HG03045 (cell line): ENCODE data around the gene ATP6V0A1.

Experiments used
- ATAC-seq: cut with Tn5 transposase; IDR thresholded peaks from one replicate; pipeline ENCODE4 v1.9.1; 2021; ENCODE audit warnings: mild to moderate bottlenecking, moderate library complexity; ENCODE audit not compliant: unreplicated experiment

The ATP6V0A1 gene

GRCh38 chr17:42518046-42518754, 59.5 kb downstream of the ATP6V0A1 start:
- ATAC-seq: no peak

DNA sequence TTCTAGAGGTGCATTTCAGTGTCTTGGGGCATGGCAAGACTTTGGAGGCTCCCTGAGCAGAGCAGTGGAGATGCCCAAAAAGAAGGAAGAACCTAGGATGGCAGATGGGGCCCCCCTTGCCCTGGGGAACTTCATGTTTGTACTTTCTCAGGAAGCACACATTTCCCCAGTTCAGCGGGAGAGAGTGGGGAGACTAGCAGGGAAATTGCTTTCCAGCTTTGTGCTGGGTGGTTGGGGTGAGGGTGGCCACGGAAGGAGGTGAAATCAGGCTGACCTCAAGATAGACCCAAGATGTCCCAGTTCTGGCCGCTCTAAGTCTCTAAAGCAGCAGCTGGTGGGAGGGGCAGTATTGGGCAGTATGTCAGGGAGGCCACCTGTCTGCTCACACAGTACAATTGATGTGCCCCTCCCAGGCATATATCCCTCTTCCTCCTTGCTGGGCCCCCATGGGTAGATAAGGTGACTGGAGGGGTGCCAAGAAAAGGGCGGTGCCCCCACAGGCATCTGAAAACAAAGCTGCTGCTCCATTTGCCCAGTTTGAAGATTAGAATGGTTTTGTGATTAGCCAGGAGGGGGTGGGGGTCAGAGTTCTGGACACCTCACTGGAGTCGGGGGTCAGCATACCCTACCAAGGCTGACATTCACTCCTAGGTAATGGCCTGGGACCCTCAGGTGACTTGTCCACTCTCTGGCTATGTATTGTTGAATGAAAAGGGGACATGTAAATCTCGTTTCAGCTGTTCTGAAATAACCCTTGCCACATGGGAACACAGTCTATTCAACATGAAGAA, 60.3 kb downstream of the ATP6V0A1 start:
- ATAC-seq: no peak

DNA sequence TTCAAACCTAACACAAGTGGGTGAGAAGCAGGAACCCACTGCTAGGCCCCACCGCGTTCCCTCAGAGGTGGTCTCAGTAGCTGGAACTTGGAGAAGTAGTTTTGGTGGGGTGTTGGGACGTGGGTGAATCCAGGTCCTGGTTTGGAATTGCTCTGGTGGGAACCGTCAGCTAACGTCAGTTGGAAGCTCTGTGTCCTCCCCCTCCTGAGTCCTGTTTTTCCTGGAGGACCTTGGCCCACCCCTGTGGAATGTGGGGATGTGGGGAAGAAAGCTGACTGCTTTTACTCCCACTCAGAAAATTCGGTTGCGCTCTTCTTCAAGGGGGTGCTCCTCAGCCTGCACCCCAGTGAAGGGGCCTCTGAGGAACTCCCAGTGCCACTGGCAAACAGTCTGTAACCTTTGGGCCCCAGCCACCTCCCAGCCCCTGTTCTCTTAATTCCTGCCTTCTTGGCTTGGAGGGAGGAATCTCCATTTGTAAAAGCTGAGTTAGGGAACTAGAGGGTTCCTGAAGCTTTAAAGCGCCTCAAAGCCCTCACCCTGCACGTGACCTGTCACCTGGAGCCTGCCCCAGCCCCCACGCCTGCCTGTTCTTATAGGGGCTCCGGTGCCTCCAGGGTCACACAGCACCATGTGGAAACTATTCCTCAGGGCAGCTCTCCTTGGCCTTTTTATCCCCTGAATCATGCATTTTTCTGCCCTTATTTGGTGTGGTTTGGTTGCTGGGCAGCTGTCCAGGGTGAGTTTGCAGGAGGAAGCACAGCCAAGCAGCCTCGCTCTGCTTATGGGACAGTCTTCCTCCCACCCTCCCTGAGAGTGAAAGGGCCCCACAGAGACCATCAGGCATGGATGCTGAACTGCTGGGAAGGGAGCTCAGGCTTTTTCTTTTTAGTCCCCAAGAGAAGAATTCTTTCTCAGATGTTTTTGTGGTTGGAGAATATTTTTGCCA, 61.1 kb downstream of the ATP6V0A1 start:
- ATAC-seq: no peak

- ATAC-seq: no peak
Observed at GRCh38 chr17:42520540-42520951, 61.9 kb downstream of the ATP6V0A1 start.

DNA sequence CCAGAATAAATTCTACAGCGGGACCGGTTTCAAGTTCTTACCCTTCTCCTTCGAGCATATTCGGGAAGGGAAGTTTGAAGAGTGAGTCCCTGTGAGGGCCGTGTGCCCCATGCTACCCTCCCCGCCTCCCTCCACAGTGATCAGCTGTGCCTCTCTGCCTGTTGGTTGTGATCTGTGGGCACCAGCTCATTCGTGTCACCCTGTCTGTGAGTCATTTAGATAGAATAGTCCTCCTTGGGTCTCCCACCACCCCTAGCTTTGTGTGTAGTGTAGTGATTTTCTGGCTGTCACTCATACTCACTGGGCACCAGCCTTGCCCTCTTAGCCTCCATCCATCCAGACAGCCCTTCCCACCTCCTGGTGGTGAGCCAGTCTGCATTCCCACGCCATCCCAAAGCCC, 62.4 kb downstream of the ATP6V0A1 start:
- ATAC-seq: no peak

- no peak for ATAC-seq
Observed at GRCh38 chr17:42521666-42522262, 63.1 kb downstream of the ATP6V0A1 start.

DNA sequence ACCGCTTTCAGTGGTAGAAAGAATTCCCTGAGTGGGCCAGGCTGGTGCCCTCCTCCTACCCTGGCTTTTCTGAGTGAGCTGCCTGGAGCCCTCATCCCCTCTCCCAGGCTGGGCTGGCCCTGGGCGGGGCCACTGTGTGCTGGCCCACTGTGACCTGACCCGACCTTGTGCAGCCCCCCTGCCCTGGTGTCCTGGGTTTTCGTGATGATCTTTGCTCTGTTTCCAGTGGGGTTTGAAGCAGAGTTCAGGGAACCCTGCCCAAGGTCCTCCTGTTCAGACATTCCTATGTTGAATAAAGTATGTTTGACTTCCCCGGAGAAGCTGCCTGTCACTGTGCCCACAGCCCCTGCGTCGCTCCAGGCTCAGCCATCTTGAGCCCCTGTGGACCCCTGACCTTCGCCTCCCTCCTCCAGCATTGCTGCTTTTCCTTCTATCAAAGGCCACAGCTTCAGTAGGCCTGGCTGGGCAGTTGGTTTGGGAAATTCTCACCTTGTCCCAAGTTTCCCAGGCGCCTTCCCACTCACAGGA, 63.6 kb downstream of the ATP6V0A1 start:
- no peak for ATAC-seq

DNA sequence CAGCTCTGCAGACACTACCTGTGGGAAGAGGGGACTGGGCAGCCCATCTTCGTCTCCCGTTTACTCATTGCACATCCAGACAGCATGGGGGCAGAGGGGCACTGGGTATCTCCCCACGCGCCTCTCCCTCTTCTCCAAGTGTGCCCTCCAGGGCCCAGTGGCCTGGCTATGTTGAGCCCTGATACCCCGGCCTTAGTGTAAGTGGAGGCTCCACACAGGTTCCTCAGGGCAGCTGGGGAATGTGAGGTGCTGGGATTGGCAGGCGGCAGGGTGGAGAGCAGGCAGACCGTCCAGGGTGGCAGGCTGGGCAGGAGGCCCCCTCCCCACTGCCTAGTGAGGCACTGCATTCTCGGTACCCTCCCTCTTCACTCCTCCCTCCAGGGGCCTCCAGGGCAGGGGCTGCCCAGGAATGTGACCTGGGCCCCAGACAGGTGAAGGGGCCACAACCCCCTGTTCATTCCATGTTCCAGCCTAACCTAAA, 64.2 kb downstream of the ATP6V0A1 start:
- ATAC-seq: no peak

GRCh38 chr17:42525221-42525620, 66.5 kb downstream of the ATP6V0A1 start:
- no peak for ATAC-seq

GRCh38 chr17:42526031-42526444, 67.4 kb downstream of the ATP6V0A1 start:
- ATAC-seq: no peak

GRCh38 chr17:42527932-42528331, 69.3 kb downstream of the ATP6V0A1 start:
- no peak for ATAC-seq

DNA sequence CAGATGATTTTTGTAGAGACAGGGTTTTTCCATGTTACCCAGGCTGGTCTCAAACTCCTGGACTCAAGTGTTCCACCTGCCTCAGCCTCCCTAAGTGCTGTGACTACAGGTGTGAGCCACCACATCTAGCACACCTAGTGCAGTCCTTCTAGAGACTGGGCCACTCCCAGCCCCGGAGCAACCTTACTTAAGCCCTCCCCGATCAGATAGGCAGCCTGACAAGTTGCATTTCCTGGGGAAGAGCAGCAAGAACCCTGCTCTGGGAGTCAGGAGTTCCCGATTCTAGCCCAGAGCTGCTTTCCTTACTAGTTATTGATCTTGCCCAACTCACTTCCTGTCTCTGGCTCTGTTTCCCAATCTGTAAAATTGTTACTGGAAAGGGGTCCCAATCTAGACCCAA, 70.4 kb downstream of the ATP6V0A1 start:
- ATAC-seq: no peak

DNA sequence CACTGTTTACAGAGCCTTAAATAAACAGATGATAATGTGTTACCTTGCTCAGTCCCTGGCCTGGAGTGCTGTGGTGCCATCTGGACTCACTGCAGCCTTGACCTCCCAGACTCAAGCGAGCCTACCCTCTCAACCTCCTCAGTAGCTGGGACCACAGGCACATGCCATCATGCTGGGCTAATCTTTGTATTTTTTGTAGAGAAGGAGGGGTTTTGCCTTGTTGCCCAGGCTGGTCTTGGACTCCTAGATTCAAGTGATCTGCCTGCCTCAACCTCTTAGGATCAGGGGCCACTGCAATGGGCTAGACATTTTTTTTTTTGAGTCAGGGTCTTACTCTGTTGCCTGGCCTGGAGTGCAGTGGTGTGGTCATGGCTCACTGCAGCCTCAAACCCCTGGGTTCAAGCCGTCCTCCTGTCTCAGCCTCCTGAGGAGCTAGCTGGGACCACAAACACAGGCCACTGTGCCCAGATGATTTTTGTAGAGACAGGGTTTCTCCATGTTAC, 72.3 kb downstream of the ATP6V0A1 start:
- no peak for ATAC-seq

DNA sequence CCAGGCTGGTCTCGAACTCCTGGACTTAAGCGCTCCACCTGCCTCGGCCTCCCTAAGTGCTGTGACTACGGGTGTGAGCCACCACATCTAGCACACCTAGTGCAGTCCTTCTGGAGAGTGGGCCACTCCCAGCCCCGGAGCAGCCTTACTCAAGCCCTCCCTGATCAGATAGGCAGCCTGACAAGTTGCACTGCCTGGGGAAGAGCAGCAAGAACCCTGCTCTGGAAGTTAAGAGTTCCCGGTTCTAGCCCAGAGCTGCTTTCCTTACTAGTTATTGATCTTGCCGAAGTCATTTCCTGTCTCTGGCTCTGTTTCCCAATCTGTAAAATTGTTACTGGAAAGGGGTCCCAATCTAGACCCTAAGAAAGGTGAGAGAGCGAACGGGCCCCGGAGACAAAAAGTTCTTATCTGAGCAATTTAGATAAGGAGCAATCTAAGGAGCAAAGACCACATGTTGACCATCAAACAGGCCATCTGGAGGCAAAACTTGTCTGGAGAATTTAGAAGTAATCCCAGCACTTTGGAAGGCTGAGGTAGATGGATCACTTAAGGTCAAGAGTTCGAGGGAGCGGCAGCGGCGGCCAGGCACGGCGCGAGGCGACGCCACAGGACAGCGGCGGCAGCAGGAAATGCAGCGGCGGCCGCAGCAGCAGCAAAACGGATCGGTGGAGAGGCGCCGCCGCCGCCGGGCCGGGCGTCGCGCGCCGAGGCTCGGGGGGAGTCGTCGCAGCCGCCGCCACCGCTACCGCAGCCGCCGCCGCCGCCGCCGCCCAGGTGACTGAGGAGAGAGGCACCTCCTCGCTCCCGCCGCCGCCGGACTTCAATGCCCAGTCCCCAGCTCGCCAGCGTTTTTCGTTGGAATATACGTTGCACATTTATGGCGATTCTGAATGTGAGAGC, 73.0 kb downstream of the ATP6V0A1 start:
- no peak for ATAC-seq

DNA sequence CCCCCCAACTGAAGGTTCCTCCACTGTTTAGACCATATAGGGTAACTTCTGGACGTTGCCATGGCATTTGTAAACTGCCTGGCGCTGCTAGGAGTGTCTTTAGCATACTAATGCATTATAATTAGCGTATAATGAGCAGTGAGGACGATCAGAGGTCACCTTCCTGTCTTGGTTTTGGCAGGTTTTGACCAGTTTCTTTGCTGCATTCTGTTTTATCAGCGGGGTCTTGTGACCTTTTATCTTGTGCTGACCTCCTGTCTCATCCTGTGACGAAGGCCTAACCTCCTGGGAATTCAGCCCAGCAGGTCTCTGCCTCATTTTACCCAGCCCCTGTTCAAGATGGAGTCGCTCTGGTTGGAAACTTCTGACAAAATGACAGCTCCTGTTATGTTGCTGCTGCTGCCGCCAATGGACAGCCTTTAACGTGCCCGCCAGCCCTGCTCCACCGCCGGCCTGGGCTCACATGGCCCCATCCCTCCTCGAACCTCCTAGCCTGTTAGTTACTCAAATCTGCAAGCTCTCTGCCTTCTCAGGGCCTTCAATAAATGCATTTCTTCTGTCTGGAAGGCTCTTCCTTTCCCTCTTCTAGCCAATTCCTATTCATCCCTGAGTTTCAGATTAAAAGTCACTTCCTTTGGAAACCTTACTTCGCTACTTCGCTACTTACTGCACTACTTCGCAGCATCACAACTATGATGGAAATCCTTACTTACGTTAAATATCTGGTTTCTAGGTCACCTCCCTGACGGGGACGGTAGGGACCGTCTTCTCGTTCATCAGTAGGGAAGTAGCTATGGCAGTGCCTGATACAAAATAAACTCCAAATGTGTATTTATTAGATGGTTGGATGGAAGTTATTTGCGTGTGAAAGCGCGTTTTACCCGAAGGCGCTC, 76.7 kb downstream of the ATP6V0A1 start:
- ATAC-seq: no peak

- ATAC-seq: peak; percentile 89
Observed at GRCh38 chr17:42536048-42536371, 77.3 kb downstream of the ATP6V0A1 start, which contains the start of gene NAGLU. TSS of gene NAGLU (plus strand) at chr17:42536241. CDS start at chr17:42536273, 32 bp downstream.

DNA sequence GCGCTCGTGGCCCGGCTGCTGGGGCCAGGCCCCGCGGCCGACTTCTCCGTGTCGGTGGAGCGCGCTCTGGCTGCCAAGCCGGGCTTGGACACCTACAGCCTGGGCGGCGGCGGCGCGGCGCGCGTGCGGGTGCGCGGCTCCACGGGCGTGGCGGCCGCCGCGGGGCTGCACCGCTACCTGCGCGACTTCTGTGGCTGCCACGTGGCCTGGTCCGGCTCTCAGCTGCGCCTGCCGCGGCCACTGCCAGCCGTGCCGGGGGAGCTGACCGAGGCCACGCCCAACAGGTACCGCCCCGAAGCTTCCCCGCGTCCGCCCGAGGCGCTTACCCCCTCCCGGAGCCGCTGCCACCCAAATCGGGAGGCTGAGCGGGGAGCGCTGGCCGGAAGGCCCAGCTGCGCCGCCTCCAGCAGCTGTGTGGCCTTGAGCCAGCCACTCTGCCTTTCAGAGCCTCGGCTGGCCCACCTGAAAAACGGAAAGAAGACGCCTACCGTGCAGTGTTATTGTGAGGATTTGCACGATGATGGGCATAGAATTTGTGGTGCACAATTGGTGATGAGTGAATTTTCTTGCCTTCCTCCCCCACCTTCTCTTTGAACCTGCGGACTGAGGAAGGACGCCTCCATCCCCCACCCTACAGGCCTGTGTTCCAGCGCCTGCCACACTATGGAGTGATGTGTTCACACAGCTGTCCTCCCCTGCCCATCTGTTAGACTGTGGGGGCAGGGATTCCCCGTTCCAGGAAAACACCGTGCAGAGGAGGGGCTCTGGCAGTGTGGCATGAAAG, 77.9 kb downstream of the ATP6V0A1 start:
- ATAC-seq: peak; percentile 58
